DOHH2 (cell line): ENCODE results near the gene TAF1B.

ENCODE experiments used
- H3F3A ChIP-seq: fragments of 200-600 bp; sonication (generic), shearing (Covaris generic); 2 replicates; pipeline ENCODE4 v1.6.0; 2016; ENCODE audit warnings: antibody characterized with exemption, mild to moderate bottlenecking; ENCODE audit not compliant: control insufficient read depth, insufficient read depth
- H3K27ac ChIP-seq: fragments of 200-600 bp; sonication (generic); 2 replicates; pipeline ENCODE4 v1.5.1; 2014; ENCODE audit warnings: low read depth, mild to moderate bottlenecking, low read length, moderate library complexity
- H3K27me3 ChIP-seq: fragments of 200-600 bp; sonication (generic); 2 replicates; pipeline ENCODE4 v1.6.1; 2014; ENCODE audit warnings: mild to moderate bottlenecking, low read length, mixed read lengths; ENCODE audit not compliant: control insufficient read depth
- H3K36me3 ChIP-seq: fragments of 200-600 bp; sonication (generic); 2 replicates; pipeline ENCODE4 v1.6.1; 2014; ENCODE audit warnings: mild to moderate bottlenecking, low read length, moderate library complexity, mixed read lengths; ENCODE audit not compliant: control insufficient read depth
- H3K4me1 ChIP-seq: fragments of 200-600 bp; sonication (generic); 2 replicates; pipeline ENCODE4 v1.6.1; 2014; ENCODE audit warnings: mild to moderate bottlenecking, low read length, mixed read lengths; ENCODE audit not compliant: control insufficient read depth
- H3K4me2 ChIP-seq: fragments of 200-600 bp; sonication (generic); 2 replicates; pipeline ENCODE4 v1.6.0; 2014; ENCODE audit warnings: mild to moderate bottlenecking, low read length, moderate library complexity
- H3K4me3 ChIP-seq: fragments of 200-600 bp; sonication (generic); 2 replicates; pipeline ENCODE4 v1.5.1; 2014; ENCODE audit warnings: mild to moderate bottlenecking, low read length, mixed read lengths
- H3K79me2 ChIP-seq: fragments of 200-600 bp; sonication (generic); 2 replicates; pipeline ENCODE4 v1.6.1; 2014; ENCODE audit warnings: mild to moderate bottlenecking, low read length, mixed read lengths; ENCODE audit not compliant: control insufficient read depth
- H3K9me2 ChIP-seq: fragments of 200-600 bp; sonication (generic); replicated peaks from 2 replicates; pipeline ENCODE4 v1.6.1; 2014; ENCODE audit warnings: mild to moderate bottlenecking, low read length, mixed read lengths; ENCODE audit not compliant: control insufficient read depth
- H3K9me3 ChIP-seq: fragments of 200-600 bp; sonication (generic); 2 replicates; pipeline ENCODE4 v1.6.1; 2014; ENCODE audit warnings: antibody characterized with exemption, low read length, mixed read lengths; ENCODE audit not compliant: control insufficient read depth, insufficient read depth
- H4K20me1 ChIP-seq: fragments of 200-600 bp; sonication (generic); 2 replicates; pipeline ENCODE4 v1.6.0; 2014; ENCODE audit warnings: low read depth, mild to moderate bottlenecking, antibody characterized with exemption, low read length, moderate library complexity; ENCODE audit not compliant: control insufficient read depth, insufficient read depth
- EZH2phosphoT487 ChIP-seq: fragments of 200-600 bp; sonication (generic); IDR thresholded peaks from 2 replicates; pipeline ENCODE4 v1.6.1; 2017; ENCODE audit warnings: borderline replicate concordance, mild to moderate bottlenecking, antibody characterized with exemption, low read length, moderate library complexity, mixed read lengths
- TF ChIP-seq, protein P1 (sequence below): fragments of 200-600 bp; sonication (generic); IDR thresholded peaks from one replicate; pipeline ENCODE4 v1.5.1; 2014; ENCODE audit warnings: antibody characterized with exemption, mild to moderate bottlenecking, low read depth, low read length; ENCODE audit not compliant: poor library complexity, severe bottlenecking

The TAF1B gene

GRCh38 chr2:9836074-9836473 is 7.2 kb upstream of the TAF1B start:
- Histone ChIP-seq H3K4me3 (no peak overlapping the region), H3K27me3 (peaks cover 19% of the 10 kb centered on the region), H3F3A (no peaks in the 10 kb centered on the region), H3K4me2 (no peak overlapping the region), H3K36me3 (no peaks in the 10 kb centered on the region), H4K20me1 (no peaks in the 10 kb centered on the region), H3K79me2 (no peaks in the 10 kb centered on the region), H3K9me2 (no peaks in the 10 kb centered on the region), H3K27ac (no peak overlapping the region), H3K9me3 (no peaks in the 10 kb centered on the region), H3K4me1 (no peaks in the 10 kb centered on the region)
- no peak for TF ChIP-seq EZH2phosphoT487
- TF ChIP-seq, protein P1, sequence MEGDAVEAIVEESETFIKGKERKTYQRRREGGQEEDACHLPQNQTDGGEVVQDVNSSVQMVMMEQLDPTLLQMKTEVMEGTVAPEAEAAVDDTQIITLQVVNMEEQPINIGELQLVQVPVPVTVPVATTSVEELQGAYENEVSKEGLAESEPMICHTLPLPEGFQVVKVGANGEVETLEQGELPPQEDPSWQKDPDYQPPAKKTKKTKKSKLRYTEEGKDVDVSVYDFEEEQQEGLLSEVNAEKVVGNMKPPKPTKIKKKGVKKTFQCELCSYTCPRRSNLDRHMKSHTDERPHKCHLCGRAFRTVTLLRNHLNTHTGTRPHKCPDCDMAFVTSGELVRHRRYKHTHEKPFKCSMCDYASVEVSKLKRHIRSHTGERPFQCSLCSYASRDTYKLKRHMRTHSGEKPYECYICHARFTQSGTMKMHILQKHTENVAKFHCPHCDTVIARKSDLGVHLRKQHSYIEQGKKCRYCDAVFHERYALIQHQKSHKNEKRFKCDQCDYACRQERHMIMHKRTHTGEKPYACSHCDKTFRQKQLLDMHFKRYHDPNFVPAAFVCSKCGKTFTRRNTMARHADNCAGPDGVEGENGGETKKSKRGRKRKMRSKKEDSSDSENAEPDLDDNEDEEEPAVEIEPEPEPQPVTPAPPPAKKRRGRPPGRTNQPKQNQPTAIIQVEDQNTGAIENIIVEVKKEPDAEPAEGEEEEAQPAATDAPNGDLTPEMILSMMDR: no peak

GRCh38 chr2:9836517-9836916 is 6.8 kb upstream of the TAF1B start:
- H4K20me1 ChIP-seq: no peaks in the 10 kb centered on the region
- no peak overlapping the region for H3K27ac ChIP-seq
- no peak overlapping the region for H3K4me3 ChIP-seq
- no peaks in the 10 kb centered on the region for H3K9me2 ChIP-seq
- TF ChIP-seq, protein P1: no peak
- TF ChIP-seq EZH2phosphoT487: no peak
- H3K27me3 ChIP-seq: peaks cover 14% of the 10 kb centered on the region
- H3K79me2 ChIP-seq: no peaks in the 10 kb centered on the region
- no peaks in the 10 kb centered on the region for H3K36me3 ChIP-seq
- no peaks in the 10 kb centered on the region for H3K4me1 ChIP-seq
- H3K4me2 ChIP-seq: no peak overlapping the region
- no peaks in the 10 kb centered on the region for H3F3A ChIP-seq
- H3K9me3 ChIP-seq: no peaks in the 10 kb centered on the region

DNA sequence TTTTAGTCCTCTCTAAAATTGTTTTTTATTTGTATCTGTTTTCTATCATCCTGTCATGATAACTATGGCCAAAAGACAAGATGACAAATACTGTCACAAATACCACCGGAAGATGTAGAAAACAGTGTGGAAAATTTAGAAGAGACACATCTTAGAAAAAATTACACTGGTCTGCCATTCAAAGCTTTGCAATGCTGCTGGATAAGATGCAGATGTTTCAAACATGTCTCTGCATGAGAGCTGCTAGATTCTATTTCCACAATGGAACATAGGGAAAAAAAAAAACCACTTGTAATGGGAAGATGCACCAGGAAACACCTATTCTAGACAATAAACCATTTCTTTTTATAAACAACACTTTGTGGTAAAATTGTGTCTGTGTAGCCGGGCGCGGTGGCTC is 5.8 kb upstream of the TAF1B start:
- 0 out of 2 replicates have a peak, but pooled peaks cover 2% of the 10 kb centered on the region for H3F3A ChIP-seq
- no peak overlapping the region for H3K4me2 ChIP-seq
- H3K27me3 ChIP-seq: peaks cover 6% of the 10 kb centered on the region; the same call in 1 of the 2 replicates
- H3K27ac ChIP-seq: no peak overlapping the region
- no peaks in the 10 kb centered on the region for H3K36me3 ChIP-seq
- TF ChIP-seq, protein P1: no peak
- no peak for TF ChIP-seq EZH2phosphoT487
- no peaks in the 10 kb centered on the region for H4K20me1 ChIP-seq
- H3K9me2 ChIP-seq: no peaks in the 10 kb centered on the region
- no peaks in the 10 kb centered on the region for H3K79me2 ChIP-seq
- peaks cover 1% of the 10 kb centered on the region for H3K4me1 ChIP-seq
- H3K4me3 ChIP-seq: no peak overlapping the region
- H3K9me3 ChIP-seq: no peaks in the 10 kb centered on the region
